ENCODE data around the gene GDI1. TPM values are rescaled to one million over a fixed set of nuclear protein-coding genes. Genes with fewer than 3 reads are reported as not detected.

GDI1 gene
- total and polyA plus RNA-seq, 2 of the 8 experiments (the other 6 are each of a cell fraction or from before 2014, with no cell fraction given): 83.1 to 136 TPM

GRCh38 chrX:154431341-154431740 lies 5.6 kb upstream of the GDI1 start (continued):
- TF ChIP-seq KDM5A (IDR thresholded peaks at IDR 0.05; ENCODE audit: low read length) (no peak), ZNF274 (IDR thresholded peaks at IDR 0.05; ENCODE audit: borderline replicate concordance, extremely low read depth, low read length) (no peak)

All from H1 (cell line).